ENCODE measurements around the gene ADRB2.

ADRB2 gene

GRCh38 chr5:148843510-148844318, 17.3 kb downstream of the ADRB2 start:
- Histone ChIP-seq H3K36me3 (no peaks in the 10 kb centered on the region), H3K27me3 (no peaks in the 10 kb centered on the region), H3K9me3 (no peaks in the 10 kb centered on the region), H3K4me1 (no peaks in the 10 kb centered on the region), H3K4me3 (no peak overlapping the region), H3K27ac (no peak overlapping the region)
- no peak for TF ChIP-seq CTCF (IDR thresholded peaks at IDR 0.05)
- no peak for DNase-seq
- intact Hi-C loops (cut with DNase I; ENCODE audit: low total_unique reads) = no loop called here

- Histone ChIP-seq H3K27ac (no peak overlapping the region), H3K36me3 (no peaks in the 10 kb centered on the region), H3K27me3 (no peaks in the 10 kb centered on the region), H3K4me3 (no peak overlapping the region), H3K9me3 (no peaks in the 10 kb centered on the region), H3K4me1 (no peaks in the 10 kb centered on the region)
- no peak for DNase-seq
- no peak for TF ChIP-seq CTCF (IDR thresholded peaks at IDR 0.05)
- intact Hi-C loops (cut with DNase I; ENCODE audit: low total_unique reads) = no loop called here
Observed at GRCh38 chr5:148844433-148845280, 18.2 kb downstream of the ADRB2 start.

- no peak for TF ChIP-seq CTCF (IDR thresholded peaks at IDR 0.05)
- no peaks in the 10 kb centered on the region for H3K27me3 ChIP-seq
- no peak for DNase-seq
- H3K9me3 ChIP-seq = no peaks in the 10 kb centered on the region
- no peaks in the 10 kb centered on the region for H3K4me1 ChIP-seq
- no peak overlapping the region for H3K27ac ChIP-seq
- no peaks in the 10 kb centered on the region for H3K36me3 ChIP-seq
- H3K4me3 ChIP-seq = no peak overlapping the region
- intact Hi-C loops (cut with DNase I; ENCODE audit: low total_unique reads) = no loop called here
Observed at GRCh38 chr5:148846930-148847329, 20.5 kb downstream of the ADRB2 start.

- intact Hi-C loops (cut with DNase I; ENCODE audit: low total_unique reads) = no loop called here
Observed at GRCh38 chr5:148847456-148847855, 21.0 kb downstream of the ADRB2 start.

More at GRCh38 chr5:148847456-148847855, 21.0 kb downstream of the ADRB2 start:
- no peaks in the 10 kb centered on the region for H3K9me3 ChIP-seq
- H3K4me1 ChIP-seq = no peaks in the 10 kb centered on the region
- no peak for DNase-seq
- no peak overlapping the region for H3K4me3 ChIP-seq
- no peak overlapping the region for H3K27ac ChIP-seq
- no peaks in the 10 kb centered on the region for H3K27me3 ChIP-seq
- no peaks in the 10 kb centered on the region for H3K36me3 ChIP-seq
- TF ChIP-seq CTCF (IDR thresholded peaks at IDR 0.05) = no peak
